Measurements from ENCODE around the gene CAMK1G. TPM values are rescaled to one million over a fixed set of nuclear protein-coding genes. Genes with fewer than 3 reads are reported as not detected.

Gene CAMK1G
- total and polyA plus RNA-seq, 2 donors (not counting 1 experiment from before 2014, with no cell fraction given) = not detected

GRCh38 chr1:209652873-209653401 is 69.4 kb downstream of the CAMK1G start:
- WGBS (ENCODE audit: insufficient coverage) = 10% methylated on average over 1 of the region's 3 CpGs
- no peaks in the 10 kb centered on the region for H3K4me1 ChIP-seq (ENCODE audit: control insufficient read depth in 2 of 2, insufficient read depth in 2 of 2, low read length in 2 of 2)
- no peak overlapping the region for H3K4me3 ChIP-seq (ENCODE audit: control extremely low read depth in 1 of 5, extremely low read depth in 1 of 5, insufficient read depth in 1 of 5, low read depth in 2 of 5, low read length in 4 of 5)
- H3K9ac ChIP-seq (ENCODE audit: low read length) = no peak overlapping the region
- no peak overlapping the region for H3K4me2 ChIP-seq (replicated peaks; ENCODE audit: low read depth, low read length, poor library complexity, severe bottlenecking)
- H3K9me3 ChIP-seq (ENCODE audit: control extremely low read depth in 1 of 3, control insufficient read depth in 2 of 3, insufficient read depth in 1 of 3, low read length in 2 of 3) = no peaks in the 10 kb centered on the region
- no peak overlapping the region for H3K27ac ChIP-seq (ENCODE audit: low read length in 2 of 2)
- Mint-ChIP-seq H3K27ac (no peak overlapping the region), H3K9me3 (ENCODE audit: insufficient read depth) (no peaks in the 10 kb centered on the region), H3K4me3 (no peak overlapping the region), H3K27me3 (peaks cover 10% of the 10 kb centered on the region), H3K4me1 (no peaks in the 10 kb centered on the region)
- ChIA-PET CTCF (interaction anchor here (0.6 to 2.0 kb wide), 4 partner anchors 9 to 154 kb away, joined by 3 to 7 read pairs (median 4); no protein-coding TSS in a partner anchor), POLR2A (no interaction called here)
- no peak for ATAC-seq (ENCODE audit: low read depth)
- no peak for DNase-seq
- TF ChIP-seq CTCF (IDR thresholded peaks at IDR 0.05) = no peak
- TF ChIP-seq EZH2 (IDR thresholded peaks at IDR 0.05; ENCODE audit: borderline replicate concordance, insufficient read depth, low read depth, low read length, poor library complexity, severe bottlenecking) = no peak
- no peaks in the 10 kb centered on the region for H3K36me3 ChIP-seq (replicated peaks in 1 of 2; ENCODE audit: control extremely low read depth in 1 of 2, control insufficient read depth in 1 of 2, extremely low read depth in 1 of 2, insufficient read depth in 2 of 2, low read length in 1 of 2)
- H2AFZ ChIP-seq (ENCODE audit: insufficient read depth, low read depth, low read length, poor library complexity, severe bottlenecking) = no peak overlapping the region
- no peaks in the 10 kb centered on the region for H3K79me2 ChIP-seq (ENCODE audit: control insufficient read depth, insufficient read depth, low read length)
- intact Hi-C loops (cut with micrococcal nuclease) = loop anchor here (1.0 kb wide), 1 partner anchor 40 kb away; no protein-coding TSS in a partner anchor
- H4K20me1 ChIP-seq (ENCODE audit: control insufficient read depth, insufficient read depth, low read length, poor library complexity, severe bottlenecking) = no peaks in the 10 kb centered on the region
- peaks cover 0 to 7% (median 0%) of the 10 kb centered on the region in 4 experiments for H3K27me3 ChIP-seq (replicated peaks in 1 of 4; ENCODE audit: control extremely low read depth in 1 of 4, control insufficient read depth in 3 of 4, insufficient read depth in 4 of 4, low read length in 3 of 4)

- H3K4me1 ChIP-seq (ENCODE audit: control insufficient read depth in 2 of 2, insufficient read depth in 2 of 2, low read length in 2 of 2) = no peaks in the 10 kb centered on the region
- no peaks in the 10 kb centered on the region for H3K9me3 ChIP-seq (ENCODE audit: control extremely low read depth in 1 of 3, control insufficient read depth in 2 of 3, insufficient read depth in 1 of 3, low read length in 2 of 3)
- ATAC-seq (ENCODE audit: low read depth) = no peak
- Mint-ChIP-seq H3K27me3 (peaks cover 15% of the 10 kb centered on the region), H3K4me1 (no peaks in the 10 kb centered on the region), H3K27ac (no peak overlapping the region), H3K9me3 (ENCODE audit: insufficient read depth) (no peaks in the 10 kb centered on the region), H3K4me3 (no peak overlapping the region)
- no peak for DNase-seq
- no peak overlapping the region for H3K4me3 ChIP-seq (ENCODE audit: control extremely low read depth in 1 of 5, extremely low read depth in 1 of 5, insufficient read depth in 1 of 5, low read depth in 2 of 5, low read length in 4 of 5)
- 90% methylated on average over 7 of the region's 7 CpGs for WGBS (ENCODE audit: insufficient coverage)
- H3K27me3 ChIP-seq (replicated peaks in 1 of 4; ENCODE audit: control extremely low read depth in 1 of 4, control insufficient read depth in 3 of 4, insufficient read depth in 4 of 4, low read length in 3 of 4) = peaks cover 0 to 8% (median 0%) of the 10 kb centered on the region in 4 experiments
- H3K27ac ChIP-seq (ENCODE audit: low read length in 2 of 2) = no peak overlapping the region
- no peaks in the 10 kb centered on the region for H3K36me3 ChIP-seq (replicated peaks in 1 of 2; ENCODE audit: control extremely low read depth in 1 of 2, control insufficient read depth in 1 of 2, extremely low read depth in 1 of 2, insufficient read depth in 2 of 2, low read length in 1 of 2)
- H3K79me2 ChIP-seq (ENCODE audit: control insufficient read depth, insufficient read depth, low read length) = no peaks in the 10 kb centered on the region
- POLR2A ChIA-PET = no interaction called here
- H4K20me1 ChIP-seq (ENCODE audit: control insufficient read depth, insufficient read depth, low read length, poor library complexity, severe bottlenecking) = no peaks in the 10 kb centered on the region
- no peak overlapping the region for H3K4me2 ChIP-seq (replicated peaks; ENCODE audit: low read depth, low read length, poor library complexity, severe bottlenecking)
- H2AFZ ChIP-seq (ENCODE audit: insufficient read depth, low read depth, low read length, poor library complexity, severe bottlenecking) = no peak overlapping the region
- TF ChIP-seq EZH2 (IDR thresholded peaks at IDR 0.05; ENCODE audit: borderline replicate concordance, insufficient read depth, low read depth, low read length, poor library complexity, severe bottlenecking) (no peak), CTCF (IDR thresholded peaks at IDR 0.05) (no peak)
- H3K9ac ChIP-seq (ENCODE audit: low read length) = no peak overlapping the region
- CTCF ChIA-PET = no interaction called here
- intact Hi-C loops (cut with micrococcal nuclease) = no loop called here
Measured at GRCh38 chr1:209653915-209654351, 70.4 kb downstream of the CAMK1G start.
